Smooth muscle cell (in vitro differentiated cells): Measurements from ENCODE around the gene DCTN2. TPM values are rescaled to one million over a fixed set of nuclear protein-coding genes. Genes with fewer than 3 reads are reported as not detected.
A peak's percentile ranks its signal among the peaks of the same experiment; 100 is the strongest.

Experiments used
- DNase-seq: peaks from one replicate; lab custom pipeline; 2025; ENCODE audit not compliant: unreplicated experiment; lab: John Stamatoyannopoulos, UW
- H2AFZ ChIP-seq: fragments of 200-600 bp; sonication (generic); 2 replicates; pipeline ENCODE4 v1.6.0; 2016; ENCODE audit warnings: antibody characterized with exemption, low read depth, mild to moderate bottlenecking
- H3F3A ChIP-seq: fragments of 200-600 bp; sonication (generic); 2 replicates; pipeline ENCODE4 v1.6.0; 2017; ENCODE audit warnings: antibody characterized with exemption, low read depth
- H3K27ac ChIP-seq: fragments of 200-600 bp; sonication (generic); 2 replicates; pipeline ENCODE4 v1.5.1; 2016; ENCODE audit warnings: low read depth, mild to moderate bottlenecking
- H3K27me3 ChIP-seq: fragments of 200-600 bp; sonication (generic); 2 replicates; pipeline ENCODE4 v1.6.1; 2016; ENCODE audit warnings: low read depth, mild to moderate bottlenecking
- H3K36me3 ChIP-seq: fragments of 200-600 bp; sonication (generic); 2 replicates; pipeline ENCODE4 v1.5.1; 2016; ENCODE audit warnings: low read depth
- H3K4me1 ChIP-seq: fragments of 200-600 bp; sonication (generic); 2 replicates; pipeline ENCODE4 v1.5.1; 2016; ENCODE audit warnings: low read depth
- H3K4me2 ChIP-seq: fragments of 200-600 bp; sonication (generic); 2 replicates; pipeline ENCODE4 v1.6.0; 2016; ENCODE audit warnings: mild to moderate bottlenecking
- H3K4me3 ChIP-seq: fragments of 200-600 bp; sonication (generic); 2 replicates; pipeline ENCODE4 v1.5.1; 2016; ENCODE audit warnings: mild to moderate bottlenecking
- H3K79me2 ChIP-seq: fragments of 200-600 bp; sonication (generic); 2 replicates; pipeline ENCODE4 v1.6.0; 2016; ENCODE audit warnings: low read depth, mild to moderate bottlenecking
- H3K9ac ChIP-seq: fragments of 200-600 bp; sonication (generic); 2 replicates; pipeline ENCODE4 v1.6.0; 2016; ENCODE audit warnings: low read depth
- H3K9me3 ChIP-seq: fragments of 200-600 bp; sonication (generic); replicated peaks from 2 replicates; pipeline ENCODE4 v1.5.1; 2016; ENCODE audit warnings: low read depth
- H4K20me1 ChIP-seq: fragments of 200-600 bp; sonication (generic); 2 replicates; pipeline ENCODE4 v1.6.0; 2016; ENCODE audit warnings: low read depth
- WGBS: methylation state at CpG from one replicate; pipeline ENCODE4 v1.1.7; 2016; ENCODE audit warnings: low lambda C conversion rate; 5-methylcytosine and 5-hydroxymethylcytosine counted together
- polyA plus RNA-seq: library from polyadenylated mRNA; unstranded; fragments of >200 nt; fragmentation: Nextera tagmentation; extraction: Ambion mirVana; gene quantifications from 2 replicates; pipeline ENCODE4 v1.2.1, GENCODE V29; 2016
- total RNA-seq: library from RNA; depleted of rRNA; stranded (reverse); fragments of >200 nt; gene quantifications from 2 replicates; pipeline ENCODE4 v1.2.3, GENCODE V29; 2014
- TF ChIP-seq, protein P1 (sequence below): fragments of 200-600 bp; sonication (generic); IDR thresholded peaks from 2 replicates; pipeline ENCODE4 v1.5.1; 2017; ENCODE audit warnings: borderline replicate concordance, mild to moderate bottlenecking, antibody characterized with exemption; ENCODE audit not compliant: insufficient read depth, poor library complexity, severe bottlenecking

DCTN2 gene
- total and polyA plus RNA-seq, 2 experiments from 2014 or later = 107 to 119 TPM

GRCh38 chr12:57549203-57549908 is 2.4 kb upstream of the DCTN2 start:
- H3K9ac ChIP-seq = no peak overlapping the region
- H3K27ac ChIP-seq = no peak overlapping the region
- H3K9me3 ChIP-seq = no peaks in the 10 kb centered on the region
- DNase-seq = no peak
- H3K27me3 ChIP-seq = peaks cover 12% of the 10 kb centered on the region
- peak overlapping the region; percentile 92 for H2AFZ ChIP-seq
- 45% methylated on average over 11 of the region's 13 CpGs for WGBS
- H3K4me1 ChIP-seq = peaks cover 50% of the 10 kb centered on the region
- H3K4me2 ChIP-seq = peak overlapping the region; percentile 95
- H3K4me3 ChIP-seq = peak overlapping the region; percentile 57
- TF ChIP-seq, protein P1, sequence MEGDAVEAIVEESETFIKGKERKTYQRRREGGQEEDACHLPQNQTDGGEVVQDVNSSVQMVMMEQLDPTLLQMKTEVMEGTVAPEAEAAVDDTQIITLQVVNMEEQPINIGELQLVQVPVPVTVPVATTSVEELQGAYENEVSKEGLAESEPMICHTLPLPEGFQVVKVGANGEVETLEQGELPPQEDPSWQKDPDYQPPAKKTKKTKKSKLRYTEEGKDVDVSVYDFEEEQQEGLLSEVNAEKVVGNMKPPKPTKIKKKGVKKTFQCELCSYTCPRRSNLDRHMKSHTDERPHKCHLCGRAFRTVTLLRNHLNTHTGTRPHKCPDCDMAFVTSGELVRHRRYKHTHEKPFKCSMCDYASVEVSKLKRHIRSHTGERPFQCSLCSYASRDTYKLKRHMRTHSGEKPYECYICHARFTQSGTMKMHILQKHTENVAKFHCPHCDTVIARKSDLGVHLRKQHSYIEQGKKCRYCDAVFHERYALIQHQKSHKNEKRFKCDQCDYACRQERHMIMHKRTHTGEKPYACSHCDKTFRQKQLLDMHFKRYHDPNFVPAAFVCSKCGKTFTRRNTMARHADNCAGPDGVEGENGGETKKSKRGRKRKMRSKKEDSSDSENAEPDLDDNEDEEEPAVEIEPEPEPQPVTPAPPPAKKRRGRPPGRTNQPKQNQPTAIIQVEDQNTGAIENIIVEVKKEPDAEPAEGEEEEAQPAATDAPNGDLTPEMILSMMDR = no peak
- no peaks in the 10 kb centered on the region for H3K36me3 ChIP-seq
- H3K79me2 ChIP-seq = peaks cover 27% of the 10 kb centered on the region
- H4K20me1 ChIP-seq = peaks cover 19% of the 10 kb centered on the region
- peaks cover 24% of the 10 kb centered on the region for H3F3A ChIP-seq

- Histone ChIP-seq H3K4me2 (no peak overlapping the region), H3F3A (peaks cover 16% of the 10 kb centered on the region), H3K9ac (no peak overlapping the region), H3K79me2 (peaks cover 35% of the 10 kb centered on the region), H3K27me3 (peaks cover 12% of the 10 kb centered on the region), H3K4me1 (peaks cover 42% of the 10 kb centered on the region), H3K4me3 (no peak overlapping the region), H2AFZ (no peak overlapping the region), H4K20me1 (peaks cover 26% of the 10 kb centered on the region), H3K9me3 (no peaks in the 10 kb centered on the region), H3K27ac (no peak overlapping the region), H3K36me3 (no peaks in the 10 kb centered on the region)
- TF ChIP-seq, protein P1 = no peak
- 68% methylated on average over 2 of the region's 2 CpGs for WGBS
- DNase-seq = no peak
These were observed 1.5 kb upstream of the DCTN2 start for GRCh38 chr12:57548488-57548887.

- Histone ChIP-seq H3K9me3 (no peaks in the 10 kb centered on the region), H3K79me2 (peaks cover 36% of the 10 kb centered on the region), H3K27me3 (peaks cover 12% of the 10 kb centered on the region), H3K36me3 (no peaks in the 10 kb centered on the region), H3F3A (peaks cover 12% of the 10 kb centered on the region), H3K9ac (no peak overlapping the region), H3K27ac (no peak overlapping the region), H4K20me1 (peaks cover 29% of the 10 kb centered on the region), H3K4me1 (peaks cover 36% of the 10 kb centered on the region), H3K4me2 (no peak overlapping the region), H3K4me3 (no peak overlapping the region), H2AFZ (no peak overlapping the region)
- WGBS = 99% methylated on average over 2 of the region's 2 CpGs
- no peak for DNase-seq
- TF ChIP-seq, protein P1 = no peak
These were observed 972 bp upstream of the DCTN2 start for GRCh38 chr12:57548013-57548315.
